Upper lobe of left lung (tissue), 6 donors: ENCODE results near the gene FGF23. TPM values are rescaled to one million over a fixed set of nuclear protein-coding genes. Genes with fewer than 3 reads are reported as not detected.
A peak's percentile ranks its signal among the peaks of the same experiment; 100 is the strongest.

Experiments used
- ATAC-seq, 2 donors: fragments of 200-7000 bp; cut with Tn5 transposase; one replicate each; pipeline ENCODE4 v1.9.1; 2022; ENCODE audit warnings: mild to moderate bottlenecking in 2 of 2, moderate library complexity in 2 of 2; ENCODE audit not compliant: low FRiP score in 2 of 2
- DNase-seq, 2 donors: peaks; one replicate each; pipeline ENCODE4 v3.0.0-alpha.2; 2019 to 2020
- H3K27ac ChIP-seq, 4 donors: fragments of 200-600 bp; sonication (generic); one replicate each; pipeline ENCODE4 v1.5.1; 2016 to 2019
- H3K27me3 ChIP-seq, 4 donors: fragments of 200-600 bp; sonication (generic); one replicate each; pipeline ENCODE4 v1.5.1; 2017 to 2019
- H3K36me3 ChIP-seq, 4 donors: fragments of 200-600 bp; sonication (generic); one replicate each; pipeline ENCODE4 v1.5.1; 2016 to 2019
- H3K4me1 ChIP-seq, 4 donors: fragments of 200-600 bp; sonication (generic); one replicate each; pipeline ENCODE4 v1.5.1; 2018 to 2019
- H3K4me3 ChIP-seq, 4 donors: fragments of 200-600 bp; sonication (generic); one replicate each; pipeline ENCODE4 v1.5.1; 2017 to 2019; ENCODE audit warnings: mild to moderate bottlenecking in 2 of 4, moderate library complexity in 1 of 4
- H3K9me3 ChIP-seq, 4 donors: fragments of 200-600 bp; sonication (generic); one replicate each; pipeline ENCODE4 v1.5.1; 2018 to 2019
- CTCF ChIP-seq, 6 experiments: fragments of 450-650 bp in 4 of 6; fragments of 200-600 bp in 2 of 6; sonication (generic) in 2 of 6; IDR thresholded peaks; one replicate each; pipeline ENCODE4 v1.5.1; 2016 to 2019; ENCODE audit warnings: antibody characterized with exemption in 6 of 6
- EP300 ChIP-seq, 4 donors: sonication (generic); formaldehyde crosslinking; IDR thresholded peaks; one replicate each; pipeline ENCODE4 v1.5.1; 2017; ENCODE audit warnings: antibody characterized with exemption in 4 of 4, control low read depth in 2 of 4
- POLR2A ChIP-seq, 4 donors: fragments of 450-650 bp; IDR thresholded peaks; one replicate each; pipeline ENCODE4 v1.5.1; 2016 to 2017; ENCODE audit warnings: antibody characterized with exemption in 4 of 4, mild to moderate bottlenecking in 2 of 4
- POLR2AphosphoS5 ChIP-seq, 2 donors: sonication (generic); formaldehyde crosslinking; IDR thresholded peaks; one replicate each; pipeline ENCODE4 v1.5.1; 2017; ENCODE audit warnings: antibody characterized with exemption in 2 of 2
- WGBS, 2 donors: methylation state at CpG; one replicate each; pipeline ENCODE4 v1.1.5; 2017 to 2018; 5-methylcytosine and 5-hydroxymethylcytosine counted together
- total RNA-seq, 6 donors: library from RNA; depleted of rRNA in 4 of 6; stranded (reverse); fragments of >200 nt in 4 of 6; gene quantifications; one replicate each; pipeline versions ENCODE4 v1.1.0 to v1.2.1, GENCODE V29; 2016 to 2021
- donor health status: DM: no; HTN: no; CAD: no; lungs with moderate emphysema.
- donor health status: DM: no; HTN: yes; CAD: no; lungs with severe emphysema.

FGF23 gene
- total RNA-seq, 6 donors from 2014 or later = not detected

GRCh38 chr12:4320853-4321701 is 58.4 kb downstream of the FGF23 start, which contains the start of gene TIGAR:
TSS of gene TIGAR (plus strand) at chr12:4321213. CDS start at chr12:4321272, 59 bp downstream.
- DNase-seq = peak; percentile 95 to 98
- Histone ChIP-seq H3K27ac (peak within 1 kb of the TSS; percentile 87 to 94 (median 88)), H3K27me3 (no peaks in the 10 kb centered on the region), H3K4me1 (peaks cover 6 to 24% (median 12%) of the 10 kb centered on the region in 4 donors), H3K4me3 (peak within 1 kb of the TSS; percentile 84 to 97 (median 88)), H3K9me3 (no peaks in the 10 kb centered on the region), H3K36me3 (no peaks in the 10 kb centered on the region)
- peak; percentile 100 for ATAC-seq
- TF ChIP-seq POLR2A (IDR thresholded peaks at IDR 0.05) (peak in 3 of 4 donors; percentile 82 to 96 (median 90)), EP300 (IDR thresholded peaks at IDR 0.05) (peak in 1 of 4 donors; percentile 56), POLR2AphosphoS5 (IDR thresholded peaks at IDR 0.05) (peak; percentile 83 to 87), CTCF (IDR thresholded peaks at IDR 0.05) (peak in 1 of 6 experiments; percentile 9)
- WGBS, 2 donors = 0% methylated on average over 10 to 32 of the region's 76 CpGs

- H3K27ac ChIP-seq = peak overlapping the region; percentile 87 to 94 (median 88)
- TF ChIP-seq CTCF (IDR thresholded peaks at IDR 0.05) (no peak), POLR2A (IDR thresholded peaks at IDR 0.05) (no peak), POLR2AphosphoS5 (IDR thresholded peaks at IDR 0.05) (no peak), EP300 (IDR thresholded peaks at IDR 0.05) (no peak)
These were observed 59.0 kb downstream of the FGF23 start for GRCh38 chr12:4320497-4320852.

More at GRCh38 chr12:4320497-4320852, 59.0 kb downstream of the FGF23 start:
- peaks cover 6 to 24% (median 12%) of the 10 kb centered on the region in 4 donors for H3K4me1 ChIP-seq
- no peaks in the 10 kb centered on the region for H3K36me3 ChIP-seq
- WGBS, 2 donors = 0% methylated on average over 10 to 13 of the region's 13 CpGs
- peak overlapping the region; percentile 62 to 97 (median 87) for H3K4me3 ChIP-seq
- no peaks in the 10 kb centered on the region for H3K9me3 ChIP-seq
- ATAC-seq (peak; percentile 61 to 63), DNase-seq (no peak)
- H3K27me3 ChIP-seq = no peaks in the 10 kb centered on the region

Other genes starting within 250 kb of the FGF23 start
- 100 to 1,000 TPM in 1 of 6 donors, 10 to 100 TPM in 5; 47.1 to 101 (median 64.6) TPM for gene CCND2, start 106.0 kb downstream of the FGF23 start, total RNA-seq
- gene TIGAR, start 58.5 kb downstream of the FGF23 start, total RNA-seq = 10 to 100 TPM in 3 of 6 donors, 1 to 10 TPM in 3; 4.9 to 19.5 (median 10.4) TPM
- not detected for gene FGF6, start 66.1 kb upstream of the FGF23 start, total RNA-seq
- gene RAD51AP1, start 159.2 kb upstream of the FGF23 start, total RNA-seq = 1 to 10 TPM; 1.0 to 5.0 (median 2.1) TPM
- 10 to 100 TPM; 22.2 to 53.4 (median 36.6) TPM for gene DYRK4, start 182.5 kb upstream of the FGF23 start, total RNA-seq